HG03039 (cell line): ENCODE data around the gene METTL18.
A peak's percentile ranks its signal among the peaks of the same experiment; 100 is the strongest.
"Not testable (repeated sequence)": the region's sequence is repeated elsewhere in the genome, so short reads cannot be mapped to it uniquely, and the experiment has no call there.

Source experiments
- ATAC-seq: cut with Tn5 transposase; IDR thresholded peaks from one replicate; pipeline ENCODE4 v1.9.1; 2021; ENCODE audit warnings: mild to moderate bottlenecking, moderate library complexity; ENCODE audit not compliant: unreplicated experiment

METTL18 gene

DNA sequence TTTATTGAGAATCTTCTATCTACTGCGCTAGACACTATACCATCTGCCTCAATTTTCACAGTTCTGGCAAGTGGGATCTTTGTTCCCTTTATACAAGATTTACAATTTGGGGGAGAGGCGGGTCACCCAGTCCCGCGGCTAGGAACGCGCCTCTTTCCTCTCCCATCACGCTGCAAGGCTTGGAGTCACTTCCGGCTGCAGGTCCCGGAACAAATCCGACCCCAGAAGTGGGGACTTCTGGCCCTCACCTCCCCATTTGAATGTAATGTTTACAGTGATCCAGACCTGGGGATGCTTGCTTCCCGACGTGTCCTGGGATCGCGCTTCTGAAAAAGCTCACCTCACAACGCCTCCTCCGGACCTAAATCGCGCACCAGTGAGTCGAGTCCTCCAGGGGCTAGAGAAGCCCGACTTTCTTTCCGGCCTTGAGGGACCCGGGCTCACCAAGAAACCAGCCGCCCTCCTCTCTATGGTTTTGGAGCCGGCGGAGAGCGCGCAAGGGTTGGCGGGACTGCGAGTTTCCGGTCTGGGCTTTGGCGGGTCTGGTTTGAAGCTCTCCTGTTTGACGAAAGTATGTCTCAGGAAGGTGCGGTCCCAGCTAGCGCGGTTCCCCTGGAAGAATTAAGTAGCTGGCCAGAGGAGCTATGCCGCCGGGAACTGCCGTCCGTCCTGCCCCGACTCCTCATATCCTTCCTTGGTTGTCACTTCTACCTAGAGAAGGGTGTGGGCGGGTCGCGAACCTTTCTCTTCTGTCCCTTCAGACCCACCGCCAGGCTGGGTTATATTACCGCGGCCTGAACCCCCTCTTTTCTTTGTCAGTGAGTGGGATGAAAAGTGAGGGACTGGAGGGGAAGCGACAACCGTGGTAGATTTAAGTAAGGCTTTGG, at the start of gene METTL18:
Gene METTL18, minus strand, starts transcription at position 378 of the 887 bp plus-strand sequence. CDS start 1,212 bp downstream, outside the sequence.
- peak; percentile 92 for ATAC-seq

DNA sequence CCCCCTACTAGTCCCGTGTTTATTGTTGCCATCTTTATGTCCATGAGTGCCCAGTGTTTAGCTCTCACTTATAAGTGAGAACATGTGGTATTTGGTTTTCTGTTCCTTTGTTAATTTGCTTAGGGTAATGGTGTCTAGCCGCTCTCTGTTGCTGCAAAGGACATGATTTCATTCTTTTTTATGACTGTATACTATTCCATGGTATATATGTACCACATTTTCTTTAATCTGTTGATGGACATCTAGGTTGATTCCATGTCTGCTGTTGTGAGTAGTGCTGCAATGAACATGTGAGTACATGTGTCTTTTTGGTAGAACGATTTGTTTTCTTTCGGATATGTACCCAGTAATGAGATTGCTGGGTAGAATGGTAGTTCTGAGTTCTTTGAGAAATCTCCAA, 44.2 kb upstream of the METTL18 start:
- ATAC-seq, result no peak

DNA sequence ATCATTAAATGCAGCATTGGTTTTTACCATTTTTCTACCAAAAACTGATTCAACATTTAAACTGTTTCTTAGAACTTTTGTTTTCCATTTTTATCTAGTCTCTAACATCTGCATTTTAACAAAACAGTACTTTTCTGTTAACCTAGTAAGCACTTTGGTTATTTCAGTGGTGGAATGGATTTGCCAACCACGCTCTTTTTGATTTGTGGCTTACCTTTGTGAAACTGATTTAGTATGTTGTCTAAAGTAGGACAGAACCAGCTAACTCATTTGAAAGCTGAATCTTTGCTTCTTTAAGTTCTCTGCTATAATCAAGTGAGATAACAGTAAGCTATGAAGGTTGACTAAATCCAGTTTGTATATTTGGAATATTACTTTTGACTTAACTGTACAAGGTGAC, 41.5 kb upstream of the METTL18 start:
- ATAC-seq, result no peak

DNA sequence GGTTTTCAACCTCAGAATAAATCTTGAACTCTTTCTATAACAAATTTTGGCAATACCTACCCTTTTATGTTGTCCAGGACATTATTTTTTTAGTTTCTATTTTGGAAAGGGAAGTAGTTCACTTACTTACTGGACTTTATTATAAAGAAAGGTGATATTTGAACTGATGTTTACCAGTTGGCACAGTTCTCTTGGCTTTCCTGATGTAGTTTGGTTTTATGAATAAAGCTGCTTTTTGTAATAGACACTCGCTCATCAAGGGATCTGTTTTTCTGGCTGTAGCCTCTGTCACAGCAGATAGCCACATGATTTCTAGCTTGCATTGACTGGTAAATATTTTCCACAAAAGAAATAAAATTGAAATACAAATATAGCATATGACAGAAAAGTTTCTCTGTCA, 40.9 kb upstream of the METTL18 start:
- ATAC-seq, result no peak

DNA sequence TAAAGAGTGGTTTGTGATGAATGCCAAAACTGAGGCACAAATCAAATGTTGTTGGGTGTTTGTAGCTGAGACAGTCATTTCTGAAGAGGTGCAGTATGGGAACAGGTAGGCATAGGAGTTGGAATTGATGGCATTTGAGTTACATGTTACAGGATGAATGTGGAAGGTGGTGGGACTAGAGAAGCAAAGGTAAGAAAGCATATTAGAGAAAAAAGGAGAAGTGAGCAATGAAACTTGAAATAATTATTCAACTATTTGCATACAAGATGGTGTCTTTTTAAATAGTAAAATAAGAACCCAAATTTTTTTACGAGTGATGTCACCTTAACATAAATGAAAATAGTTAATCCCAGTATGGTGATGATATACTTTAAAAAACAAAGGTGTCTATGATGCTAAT, 40.2 kb upstream of the METTL18 start:
- ATAC-seq, result no peak

DNA sequence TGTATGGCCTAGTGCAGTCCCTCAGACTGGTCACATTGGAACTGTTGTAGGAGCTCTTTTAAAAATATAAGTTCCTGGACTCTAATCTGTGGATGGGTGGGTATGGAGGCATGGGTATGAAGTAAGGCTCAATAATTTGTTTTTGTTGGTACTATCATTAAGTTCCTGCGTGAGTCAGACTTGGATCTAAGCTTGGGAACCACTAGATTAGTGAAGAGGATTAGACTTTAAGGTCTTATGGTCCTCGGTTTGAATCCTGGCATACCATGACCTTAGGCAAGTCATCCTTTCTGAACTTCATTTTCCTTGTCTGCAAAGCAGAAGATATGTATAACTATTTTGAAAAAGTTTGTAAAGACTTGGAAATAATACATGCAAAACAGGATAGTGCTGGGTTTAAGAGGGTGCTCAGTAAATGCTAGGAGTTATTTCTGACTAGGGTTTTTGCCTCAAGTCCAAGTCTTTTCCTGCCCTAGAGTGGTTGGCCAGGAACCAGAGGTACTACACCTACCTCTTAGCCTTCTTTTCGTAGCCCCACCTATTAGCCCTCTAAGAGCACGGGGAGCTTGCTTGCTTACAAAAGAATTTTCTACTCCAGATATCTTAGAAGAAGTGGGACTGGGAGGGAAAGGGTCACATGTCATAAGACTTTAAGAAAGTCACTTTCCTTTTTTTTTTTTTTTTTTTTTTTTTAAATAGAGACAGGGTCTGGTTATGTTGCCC, 38.6 kb upstream of the METTL18 start:
- ATAC-seq, result no peak

DNA sequence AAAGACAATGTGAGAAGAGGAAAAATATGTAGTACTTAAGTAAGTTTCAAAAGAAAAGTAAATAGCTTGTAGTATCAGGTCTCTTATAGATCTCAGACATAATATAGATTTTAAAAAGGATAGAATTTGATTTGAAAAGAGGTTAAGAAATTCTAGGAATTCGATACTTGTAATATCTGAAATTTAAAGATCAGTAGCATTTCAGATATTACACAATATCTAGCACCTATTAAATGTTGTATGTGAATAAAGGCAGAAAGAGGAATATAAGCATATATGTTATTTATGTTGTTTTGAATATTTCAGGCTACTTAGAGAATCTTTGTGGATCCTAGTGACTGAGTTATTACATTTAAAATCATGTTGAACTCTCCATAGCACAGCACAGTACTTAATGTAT, 35.0 kb upstream of the METTL18 start:
- ATAC-seq, result no peak

GRCh38 chr1:169824153-169824552, 29.4 kb upstream of the METTL18 start:
- ATAC-seq, result no peak

DNA sequence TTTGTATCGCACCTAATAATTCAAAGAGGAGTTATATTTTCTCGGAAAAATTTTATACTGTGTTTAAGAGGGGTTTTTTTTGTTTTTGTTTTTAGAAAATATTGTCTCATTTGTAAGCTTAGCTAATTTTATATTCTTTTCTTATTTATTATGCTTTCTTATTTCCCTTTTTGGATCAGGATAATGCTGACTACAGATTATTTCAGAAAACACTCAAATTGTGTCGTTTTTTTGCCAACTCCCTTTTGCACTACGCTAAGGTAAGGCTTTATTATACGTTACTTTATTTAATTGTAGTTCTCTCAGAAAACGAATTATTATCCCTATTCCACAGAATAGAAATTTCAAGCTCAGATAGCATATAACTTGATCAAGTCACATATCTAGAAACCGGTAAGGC, 26.8 kb upstream of the METTL18 start:
- ATAC-seq, result no peak

DNA sequence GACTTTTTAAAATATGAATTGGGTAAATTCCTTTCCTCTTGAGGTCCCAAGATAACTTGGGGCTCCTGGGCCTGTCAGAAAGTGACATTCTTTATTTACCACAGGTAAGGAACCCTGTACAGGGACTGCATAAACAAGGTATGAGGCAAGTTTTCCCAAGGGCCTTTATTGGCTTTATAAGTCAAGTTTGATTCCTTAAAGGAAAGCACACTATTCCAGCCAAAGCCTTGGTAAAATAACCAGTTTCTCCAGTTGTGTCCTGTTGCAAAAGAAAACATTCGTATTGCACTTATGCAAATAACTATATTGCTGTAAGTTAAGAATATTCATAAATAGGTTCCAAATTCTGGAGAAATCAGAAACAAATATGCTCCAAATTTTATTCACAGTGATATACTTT, 21.9 kb upstream of the METTL18 start:
- ATAC-seq, result no peak

DNA sequence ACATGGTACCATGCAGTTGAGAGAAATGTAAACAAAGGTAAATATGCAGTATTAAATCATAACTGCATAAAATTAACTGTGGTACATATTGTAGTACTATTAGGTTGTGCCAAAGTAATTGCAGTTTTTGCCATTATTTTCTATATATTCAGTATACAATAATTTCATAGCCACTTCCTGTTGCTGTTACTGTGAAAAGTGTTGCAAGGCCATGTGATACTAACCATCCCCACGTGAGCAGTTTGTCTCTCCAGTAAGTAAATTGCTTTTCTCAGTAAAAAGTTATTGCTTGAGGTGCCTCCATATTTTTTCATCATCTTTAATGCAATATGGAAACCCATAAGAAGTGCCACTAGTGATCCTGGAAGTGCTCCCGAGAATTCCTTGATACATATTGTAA, 19.6 kb upstream of the METTL18 start:
- no peak for ATAC-seq

DNA sequence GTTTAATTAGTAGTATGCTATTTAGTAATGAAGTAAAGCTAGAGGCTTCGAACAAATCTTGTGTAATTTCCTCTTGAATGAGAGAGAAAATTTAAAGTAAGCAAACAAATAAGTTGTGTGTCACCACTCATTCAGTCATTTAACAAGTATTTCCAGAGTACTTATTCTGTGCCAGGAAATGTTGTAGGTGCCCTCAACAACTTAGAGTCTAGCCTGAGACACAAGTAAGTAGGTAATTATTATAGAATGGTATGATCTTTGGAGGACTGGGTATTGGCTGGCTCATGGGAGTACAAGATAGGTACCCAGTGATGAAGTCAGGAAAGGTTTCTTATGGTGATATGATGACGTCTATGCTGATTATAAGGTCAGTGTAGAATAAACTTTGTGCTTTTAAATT, 17.4 kb upstream of the METTL18 start:
- no peak for ATAC-seq

DNA sequence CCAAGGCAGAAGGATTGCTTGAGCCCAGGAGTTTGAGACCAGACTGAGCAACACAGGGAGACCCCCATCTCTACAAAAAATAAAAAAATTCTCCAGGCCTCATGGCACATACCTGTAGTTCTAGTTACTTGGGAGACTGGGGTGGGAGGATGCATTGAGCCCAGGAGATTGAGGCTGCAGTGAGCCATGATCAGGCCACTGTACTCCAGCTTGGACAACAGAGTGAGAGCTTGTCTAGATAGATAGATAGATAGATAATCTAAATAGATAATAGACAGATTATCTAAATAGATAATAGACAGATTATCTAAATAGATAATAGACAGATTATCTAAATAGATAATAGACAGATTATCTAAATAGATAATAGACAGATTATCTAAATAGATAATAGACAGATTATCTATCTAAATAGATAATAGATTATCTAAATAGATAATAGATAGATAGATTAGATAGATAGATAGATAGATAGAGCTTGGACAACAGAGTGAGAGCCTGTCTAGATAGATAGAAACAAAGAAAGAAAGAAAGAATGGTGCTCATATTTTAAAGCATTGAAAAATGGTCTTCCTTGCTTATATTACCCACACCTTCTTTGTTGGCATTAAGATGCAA, 16.8 kb upstream of the METTL18 start:
- ATAC-seq, result not testable (repeated sequence)

GRCh38 chr1:169809370-169810095, 14.8 kb upstream of the METTL18 start:
- ATAC-seq, result no peak

- ATAC-seq, result no peak
Observed at GRCh38 chr1:169804941-169805340, 10.2 kb upstream of the METTL18 start.

DNA sequence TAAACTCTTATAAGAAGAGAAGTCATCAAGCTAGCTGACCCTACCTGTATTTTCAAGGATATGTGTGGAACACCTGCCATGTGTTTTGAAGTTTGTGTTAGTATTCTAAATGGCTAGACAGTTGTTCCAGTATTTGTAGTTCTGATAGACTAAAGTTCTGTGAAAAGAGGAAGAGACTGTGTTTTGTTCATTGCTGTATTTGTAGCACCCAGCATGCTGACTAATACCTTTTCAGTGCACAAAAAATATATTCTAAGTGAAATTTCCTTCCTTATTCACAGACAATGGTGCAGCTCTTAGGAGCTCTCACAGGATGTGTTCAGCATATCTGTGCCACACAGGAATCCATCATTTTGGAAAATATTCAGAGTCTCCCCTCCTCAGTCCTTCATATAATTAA, 8.2 kb upstream of the METTL18 start:
- ATAC-seq, result no peak

GRCh38 chr1:169797281-169797680, 2.6 kb upstream of the METTL18 start:
- no peak for ATAC-seq

DNA sequence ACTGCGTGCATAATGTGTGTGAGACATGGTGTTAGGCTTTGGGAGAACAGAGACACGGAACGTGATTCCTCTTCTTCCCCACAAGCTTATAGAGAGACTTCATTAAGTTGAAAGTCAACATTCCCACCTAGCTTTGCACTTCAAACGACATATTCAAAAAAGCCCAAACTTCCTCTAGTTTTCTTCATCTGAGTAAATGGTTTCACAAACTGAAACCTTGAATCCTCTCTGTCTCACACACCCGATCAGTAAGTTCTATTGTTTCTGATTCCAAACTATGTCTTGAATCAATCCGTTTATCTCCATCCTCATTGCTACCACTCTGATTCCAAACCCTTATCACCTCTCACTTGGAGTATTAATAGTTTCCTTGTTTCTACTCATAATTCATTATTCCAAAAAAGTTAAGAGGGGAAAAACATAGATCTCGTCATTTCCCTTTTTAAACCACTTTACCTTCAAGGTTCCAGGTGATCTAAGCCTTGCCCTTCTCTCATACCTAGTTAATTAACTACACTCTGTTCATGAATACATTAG, 1.6 kb upstream of the METTL18 start:
- no peak for ATAC-seq

- no peak for ATAC-seq
Observed at GRCh38 chr1:169795687-169796086, 980 bp upstream of the METTL18 start.

- ATAC-seq, result no peak
Observed at GRCh38 chr1:169793730-169794129, 977 bp downstream of the METTL18 start.

- ATAC-seq, result no peak
Observed at GRCh38 chr1:169788402-169788801, 6.3 kb downstream of the METTL18 start.
